ENCODE data around the gene NEK2. TPM values are rescaled to one million over a fixed set of nuclear protein-coding genes. Genes with fewer than 3 reads are reported as not detected.

NEK2 gene
- total RNA-seq, 1 donor from 2014 or later: 27.1 TPM

DNA sequence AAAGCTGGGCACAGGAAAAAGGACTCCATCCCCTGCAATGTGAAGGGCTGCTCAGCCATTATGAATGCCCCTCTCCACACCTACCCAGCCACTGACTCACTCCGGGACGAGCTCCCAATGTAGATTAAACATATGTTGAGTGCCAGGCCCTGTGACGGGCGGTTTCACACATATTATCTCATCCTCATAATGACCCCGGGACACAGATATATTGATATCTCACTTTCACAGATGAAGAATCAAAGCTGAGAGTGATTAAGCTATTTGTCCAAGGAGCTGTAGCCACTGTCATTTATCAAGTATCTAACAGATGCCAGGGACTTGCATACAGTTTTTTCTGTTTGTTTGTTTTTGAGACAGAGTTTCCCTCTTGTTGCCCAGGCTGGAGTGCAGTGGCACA is 61.5 kb downstream of the NEK2 start:
- TF ChIP-seq, protein P1, sequence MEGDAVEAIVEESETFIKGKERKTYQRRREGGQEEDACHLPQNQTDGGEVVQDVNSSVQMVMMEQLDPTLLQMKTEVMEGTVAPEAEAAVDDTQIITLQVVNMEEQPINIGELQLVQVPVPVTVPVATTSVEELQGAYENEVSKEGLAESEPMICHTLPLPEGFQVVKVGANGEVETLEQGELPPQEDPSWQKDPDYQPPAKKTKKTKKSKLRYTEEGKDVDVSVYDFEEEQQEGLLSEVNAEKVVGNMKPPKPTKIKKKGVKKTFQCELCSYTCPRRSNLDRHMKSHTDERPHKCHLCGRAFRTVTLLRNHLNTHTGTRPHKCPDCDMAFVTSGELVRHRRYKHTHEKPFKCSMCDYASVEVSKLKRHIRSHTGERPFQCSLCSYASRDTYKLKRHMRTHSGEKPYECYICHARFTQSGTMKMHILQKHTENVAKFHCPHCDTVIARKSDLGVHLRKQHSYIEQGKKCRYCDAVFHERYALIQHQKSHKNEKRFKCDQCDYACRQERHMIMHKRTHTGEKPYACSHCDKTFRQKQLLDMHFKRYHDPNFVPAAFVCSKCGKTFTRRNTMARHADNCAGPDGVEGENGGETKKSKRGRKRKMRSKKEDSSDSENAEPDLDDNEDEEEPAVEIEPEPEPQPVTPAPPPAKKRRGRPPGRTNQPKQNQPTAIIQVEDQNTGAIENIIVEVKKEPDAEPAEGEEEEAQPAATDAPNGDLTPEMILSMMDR (conservative IDR thresholded peaks at IDR 0.05): no peak
- Mint-ChIP-seq H3K27ac (ENCODE audit: unreplicated experiment) (peak overlapping the region; percentile 78), H3K4me1 (peaks cover 11% of the 10 kb centered on the region), H3K27me3 (ENCODE audit: low read depth) (no peaks in the 10 kb centered on the region), H3K9me3 (no peaks in the 10 kb centered on the region), H3K36me3 (ENCODE audit: low read depth) (no peaks in the 10 kb centered on the region), H3K4me3 (no peak overlapping the region)
- DNase-seq (ENCODE audit: low read depth, low spot score): no peak

DNA sequence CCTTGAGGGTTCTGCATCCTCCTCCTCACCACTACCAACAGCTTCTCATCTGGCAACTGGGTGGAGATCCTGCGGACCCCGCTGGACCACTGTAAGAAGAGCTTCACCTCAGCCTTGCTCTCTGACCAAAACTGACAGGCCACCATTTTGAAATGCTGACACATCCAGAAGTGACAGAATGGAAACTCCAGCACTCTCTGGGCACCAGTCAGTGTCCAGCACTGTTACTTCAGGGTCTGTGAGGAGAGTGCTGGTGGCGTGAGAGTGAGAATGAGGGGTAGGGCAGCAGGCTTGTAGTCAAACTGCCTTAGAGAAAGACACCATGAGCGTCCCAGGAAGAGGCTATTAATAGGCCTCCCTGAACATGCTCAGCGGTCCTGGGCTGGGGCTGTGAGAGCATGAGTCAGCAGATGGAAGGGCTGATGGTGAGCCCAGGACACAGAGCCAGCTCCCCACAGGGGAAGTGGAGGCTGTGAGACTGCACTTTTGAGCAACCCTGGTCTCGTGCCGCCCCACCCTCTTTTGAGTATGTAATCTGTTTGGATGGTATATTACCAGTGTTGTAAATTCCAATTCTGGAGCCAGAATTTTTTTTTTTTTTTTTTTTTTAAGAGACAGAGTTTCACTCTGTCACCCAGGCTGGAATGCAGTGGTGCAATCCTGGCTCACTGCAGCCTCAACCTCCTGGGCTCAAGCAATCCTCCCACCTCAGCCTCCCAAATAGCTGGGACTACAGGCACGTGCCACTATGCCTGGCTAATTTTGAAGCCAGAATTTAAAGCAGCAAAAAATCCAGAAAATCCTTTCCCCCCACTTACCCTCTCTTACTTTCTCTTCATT is 62.1 kb downstream of the NEK2 start:
- H3K4me3 Mint-ChIP-seq: no peak overlapping the region
- H3K4me1 Mint-ChIP-seq: peaks cover 11% of the 10 kb centered on the region
- H3K36me3 Mint-ChIP-seq (ENCODE audit: low read depth): no peaks in the 10 kb centered on the region
- TF ChIP-seq, protein P1 (conservative IDR thresholded peaks at IDR 0.05): no peak
- no peaks in the 10 kb centered on the region for H3K9me3 Mint-ChIP-seq
- no peaks in the 10 kb centered on the region for H3K27me3 Mint-ChIP-seq (ENCODE audit: low read depth)
- no peak for DNase-seq (ENCODE audit: low read depth, low spot score)
- H3K27ac Mint-ChIP-seq (ENCODE audit: unreplicated experiment): peak overlapping the region; percentile 78

DNA sequence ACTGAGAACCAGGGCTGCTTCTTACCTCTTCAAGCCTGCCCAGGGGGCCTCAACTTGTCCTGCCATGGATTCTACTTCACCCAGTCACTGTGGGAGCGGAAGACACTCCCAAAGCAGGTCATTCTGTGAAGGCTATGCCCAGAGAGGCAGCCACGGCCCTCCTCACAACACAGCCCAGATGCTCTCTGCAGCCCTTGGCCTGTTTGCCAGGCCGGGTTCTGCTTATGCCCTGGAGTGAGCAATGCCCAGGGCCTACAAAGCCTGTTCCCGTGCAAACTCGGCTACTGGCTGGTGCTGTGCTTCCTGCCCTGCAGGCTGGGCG is 62.7 kb downstream of the NEK2 start:
- H3K9me3 Mint-ChIP-seq: no peaks in the 10 kb centered on the region
- DNase-seq (ENCODE audit: low read depth, low spot score): no peak
- H3K27me3 Mint-ChIP-seq (ENCODE audit: low read depth): no peaks in the 10 kb centered on the region
- H3K4me3 Mint-ChIP-seq: no peak overlapping the region
- TF ChIP-seq, protein P1 (conservative IDR thresholded peaks at IDR 0.05): no peak
- no peaks in the 10 kb centered on the region for H3K36me3 Mint-ChIP-seq (ENCODE audit: low read depth)
- no peak overlapping the region for H3K27ac Mint-ChIP-seq (ENCODE audit: unreplicated experiment)
- H3K4me1 Mint-ChIP-seq: peaks cover 14% of the 10 kb centered on the region

Other genes with a start within 250 kb of the NEK2 start
- 0.14 and 0.18 TPM in 2 replicates for gene RD3, start 183.5 kb downstream of the NEK2 start, total RNA-seq
- gene SLC30A1, start 96.5 kb downstream of the NEK2 start, total RNA-seq: 9.1 and 9.5 TPM in 2 replicates
- gene LPGAT1, start 155.1 kb upstream of the NEK2 start, total RNA-seq: 28.5 and 30.3 TPM in 2 replicates